NCI-H1930 (cell line): Measurements from ENCODE around the gene ABHD17A.
"Not testable (repeated sequence)": the region's sequence is repeated elsewhere in the genome, so short reads cannot be mapped to it uniquely, and the experiment has no call there.

ENCODE experiments used
- DNase-seq, 2 experiments: peaks; one replicate each; lab custom pipeline; 2025; lab: John Stamatoyannopoulos, UW

ABHD17A gene

GRCh38 chr19:1881393-1882088 lies 3.8 kb downstream of the ABHD17A start:
- DNase-seq = not testable (repeated sequence)

GRCh38 chr19:1880611-1881392 lies 4.5 kb downstream of the ABHD17A start:
- no peak for DNase-seq

- not testable (repeated sequence) for DNase-seq
These were observed 5.3 kb downstream of the ABHD17A start for GRCh38 chr19:1879982-1880381.

GRCh38 chr19:1878583-1878982 lies 6.7 kb downstream of the ABHD17A start:
- not testable (repeated sequence) for DNase-seq

GRCh38 chr19:1877280-1877660 lies 8.0 kb downstream of the ABHD17A start:
- not testable (repeated sequence) for DNase-seq

GRCh38 chr19:1876496-1877279 lies 8.6 kb downstream of the ABHD17A start:
- DNase-seq = peak in 1 of 2 experiments; percentile 61

- DNase-seq = peak; percentile 77 to 81
These were observed 9.4 kb downstream of the ABHD17A start for GRCh38 chr19:1875646-1876495.

- DNase-seq = not testable (repeated sequence)
These were observed 10.0 kb downstream of the ABHD17A start for GRCh38 chr19:1875265-1875645.

GRCh38 chr19:1874554-1875185 lies 10.6 kb downstream of the ABHD17A start:
- no peak for DNase-seq

- no peak for DNase-seq
These were observed 11.5 kb downstream of the ABHD17A start for GRCh38 chr19:1873524-1874473.

- DNase-seq = no peak
These were observed 12.3 kb downstream of the ABHD17A start for GRCh38 chr19:1872807-1873523.

- no peak for DNase-seq
These were observed 13.7 kb downstream of the ABHD17A start for GRCh38 chr19:1871630-1872029.

GRCh38 chr19:1871140-1871597 lies 14.1 kb downstream of the ABHD17A start:
- DNase-seq = no peak

- DNase-seq = no peak
These were observed 16.3 kb downstream of the ABHD17A start for GRCh38 chr19:1868971-1869370.

- no peak for DNase-seq
These were observed 18.0 kb downstream of the ABHD17A start for GRCh38 chr19:1867349-1867724.

GRCh38 chr19:1866693-1867348 lies 18.5 kb downstream of the ABHD17A start:
- DNase-seq = no peak

GRCh38 chr19:1865172-1866010 lies 19.9 kb downstream of the ABHD17A start:
- DNase-seq = no peak
